HG03095 (cell line): ENCODE data around the gene LSS.
"Not testable (repeated sequence)": the region's sequence is repeated elsewhere in the genome, so short reads cannot be mapped to it uniquely, and the experiment has no call there.

Experiments used
- ATAC-seq: cut with Tn5 transposase; IDR thresholded peaks from one replicate; pipeline ENCODE4 v1.9.1; 2021; ENCODE audit warnings: moderate library complexity; ENCODE audit not compliant: unreplicated experiment

LSS gene

DNA sequence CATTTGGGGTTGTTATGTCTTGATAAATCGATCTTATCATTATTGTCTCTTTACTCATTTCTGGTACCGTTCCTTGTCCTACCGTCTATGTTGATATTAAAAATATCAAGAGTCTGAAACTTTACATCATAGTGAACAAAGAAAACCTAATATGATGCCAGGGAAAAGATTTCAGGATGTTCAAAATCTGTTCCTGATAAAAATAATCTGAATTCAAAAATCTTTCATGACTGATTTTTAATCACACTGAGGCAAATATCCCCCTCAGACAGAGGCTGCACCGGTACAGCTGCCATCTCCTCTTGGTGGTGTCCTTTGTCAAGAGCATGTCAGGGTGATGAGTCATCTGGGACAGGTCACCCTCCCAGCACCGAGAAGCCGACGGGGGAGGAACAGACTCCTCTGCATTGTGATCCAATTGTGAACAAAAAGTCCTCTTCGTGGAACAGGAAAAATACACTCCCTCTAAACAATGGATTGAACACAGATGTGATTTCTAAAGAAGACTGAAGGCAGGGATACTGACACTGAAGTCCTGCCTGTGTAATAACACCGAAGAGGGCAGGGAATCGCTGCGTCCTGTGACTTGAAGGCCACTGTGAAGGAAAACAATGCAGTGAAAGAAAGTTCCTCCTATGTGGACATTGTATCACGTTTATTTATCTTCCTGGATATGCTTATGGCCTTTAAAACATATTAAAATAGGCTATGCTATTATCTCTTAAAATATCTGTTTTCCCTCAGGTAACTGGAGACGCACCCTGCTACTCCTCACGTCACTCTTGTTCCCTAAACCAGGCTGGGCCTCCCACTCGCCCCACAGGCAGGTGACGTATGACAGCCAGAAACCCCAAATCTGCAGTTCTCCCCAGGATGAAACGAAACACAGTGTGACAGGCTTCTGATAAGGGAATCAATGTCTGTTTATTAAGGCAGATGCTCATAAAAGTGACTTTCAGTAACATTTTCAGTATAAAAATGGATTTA is 40.1 kb downstream of the LSS start:
- ATAC-seq = no peak

DNA sequence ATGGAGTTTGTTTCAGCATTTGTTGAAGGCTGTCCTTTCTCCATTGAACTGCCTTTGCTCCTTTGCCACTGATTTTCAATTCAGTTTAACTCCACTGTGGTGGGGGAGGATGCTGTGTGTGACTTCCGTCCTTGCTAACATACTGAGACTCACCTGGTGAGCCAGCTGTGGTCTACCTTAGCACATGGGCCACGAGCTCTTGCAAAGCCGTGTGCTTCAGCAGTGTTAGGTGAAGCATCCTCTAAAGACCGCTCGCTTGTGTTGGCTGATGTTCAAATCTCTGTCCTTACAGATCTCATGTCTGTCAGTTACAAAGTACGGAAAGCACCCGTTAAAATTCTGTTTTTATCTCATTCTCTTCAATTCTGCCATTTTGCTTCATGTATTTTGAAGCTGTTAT is 40.8 kb downstream of the LSS start:
- no peak for ATAC-seq

DNA sequence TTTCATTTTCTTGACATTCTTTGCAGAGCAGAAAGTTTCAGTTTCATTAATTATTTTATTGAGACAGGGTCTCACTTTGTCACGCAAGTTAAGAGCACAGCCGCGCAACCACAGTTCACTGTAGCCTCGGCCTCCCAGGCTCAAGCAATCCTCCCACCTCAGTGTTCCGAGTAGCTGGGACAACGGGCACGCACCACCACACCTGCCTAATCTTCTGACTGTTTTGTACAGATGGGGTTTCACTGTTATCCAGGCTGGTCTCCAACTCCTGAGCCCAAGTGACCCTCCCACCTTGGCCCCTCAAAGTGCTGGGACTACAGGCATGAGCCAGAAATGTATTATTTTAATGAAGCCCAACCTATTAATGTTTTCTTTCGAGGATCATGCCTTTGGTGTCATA is 41.3 kb downstream of the LSS start:
- ATAC-seq = no peak

DNA sequence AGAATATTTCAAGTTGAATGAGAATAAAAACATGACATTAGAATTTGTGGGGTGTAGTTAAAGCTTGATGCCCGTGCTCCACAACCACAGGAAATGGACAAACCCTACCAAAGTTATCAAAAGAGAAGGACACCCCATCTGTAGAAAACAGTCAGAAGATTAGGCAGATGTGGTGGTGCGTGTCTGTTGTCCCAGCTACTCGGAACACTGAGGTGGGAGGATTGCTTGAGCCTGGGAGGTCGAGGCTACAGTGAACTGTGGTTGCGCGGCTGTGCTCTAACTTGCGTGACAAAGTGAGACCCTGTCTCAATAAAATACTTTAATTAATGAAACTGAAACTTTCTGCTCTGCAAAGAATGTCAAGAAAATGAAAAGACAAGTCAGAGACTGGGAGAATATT is 42.9 kb downstream of the LSS start:
- no peak for ATAC-seq

GRCh38 chr21:46184625-46185555 is 43.7 kb downstream of the LSS start:
- ATAC-seq = peak; percentile 50

DNA sequence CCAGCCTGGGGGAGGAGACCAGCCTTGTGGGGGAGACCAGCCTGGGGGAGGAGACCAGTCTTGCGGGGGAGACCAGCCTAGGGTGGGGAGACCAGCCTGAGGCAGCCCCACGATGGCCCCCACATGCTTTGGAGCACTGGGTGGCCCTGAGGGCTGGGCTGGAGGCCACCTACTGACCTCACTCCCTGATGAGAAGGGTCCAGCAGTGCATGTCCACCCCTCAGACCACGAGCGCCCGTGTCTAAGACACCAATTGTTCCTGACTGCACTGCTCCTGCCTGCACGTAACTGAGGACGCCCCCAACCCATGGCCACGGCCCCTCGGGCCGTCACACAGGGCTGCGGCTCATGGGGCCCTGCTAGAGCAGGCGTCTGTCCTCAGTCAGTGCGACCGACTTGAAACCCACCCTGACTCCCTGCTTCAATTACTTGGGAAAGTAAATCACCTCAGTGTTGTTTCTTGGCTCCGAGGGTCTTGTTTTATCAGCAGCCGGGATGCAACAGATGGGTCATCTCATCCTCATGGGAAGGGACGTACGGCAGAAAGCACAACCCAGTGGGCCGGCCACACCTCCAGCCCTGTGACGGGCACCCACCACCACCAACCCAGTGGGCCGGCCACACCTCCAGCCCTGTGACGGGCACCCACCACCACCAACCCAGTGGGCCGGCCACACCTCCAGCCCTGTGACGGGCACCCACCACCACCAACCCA is 44.5 kb downstream of the LSS start, which contains the start of gene SPATC1L:
TSS of gene SPATC1L (minus strand) at position 550 of the 715 bp plus-strand sequence. CDS start 1,643 bp downstream, outside the sequence.
- ATAC-seq = peak; percentile 59

- ATAC-seq = not testable (repeated sequence)
Observed at GRCh38 chr21:46183337-46183909, 45.2 kb downstream of the LSS start.

GRCh38 chr21:46182548-46183336 is 45.8 kb downstream of the LSS start:
- ATAC-seq = no peak

DNA sequence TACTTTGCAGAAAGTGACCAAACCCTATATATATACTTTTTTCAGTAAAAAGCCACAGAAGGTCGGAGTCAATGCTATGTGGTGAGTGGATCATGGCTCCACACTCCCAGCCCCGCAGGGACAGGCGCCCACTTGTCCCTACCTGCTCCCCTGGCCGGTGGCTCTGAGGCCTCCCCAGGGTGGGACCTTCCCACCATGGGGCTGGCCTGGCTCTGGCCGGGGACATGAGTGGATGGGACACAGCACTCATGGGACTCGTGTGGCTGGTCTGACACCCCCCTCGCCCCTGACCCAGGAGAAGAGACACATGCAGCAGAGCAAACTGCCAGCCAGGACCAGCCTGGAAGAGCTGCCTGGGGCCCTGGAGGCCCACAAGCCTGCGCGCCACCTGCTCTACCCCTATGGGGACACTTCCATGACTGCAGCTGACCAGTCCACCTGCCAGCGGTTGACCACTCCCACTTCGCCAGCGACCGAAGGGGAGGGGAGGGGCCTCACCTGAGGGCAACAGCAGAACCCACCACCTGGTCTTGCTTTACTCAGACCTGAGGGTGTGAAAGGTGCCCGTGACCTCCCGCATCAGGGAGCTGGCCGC is 46.5 kb downstream of the LSS start:
- ATAC-seq = no peak

- no peak for ATAC-seq
Observed at GRCh38 chr21:46181436-46181835, 47.1 kb downstream of the LSS start.

- no peak for ATAC-seq
Observed at GRCh38 chr21:46180778-46181391, 47.7 kb downstream of the LSS start.

DNA sequence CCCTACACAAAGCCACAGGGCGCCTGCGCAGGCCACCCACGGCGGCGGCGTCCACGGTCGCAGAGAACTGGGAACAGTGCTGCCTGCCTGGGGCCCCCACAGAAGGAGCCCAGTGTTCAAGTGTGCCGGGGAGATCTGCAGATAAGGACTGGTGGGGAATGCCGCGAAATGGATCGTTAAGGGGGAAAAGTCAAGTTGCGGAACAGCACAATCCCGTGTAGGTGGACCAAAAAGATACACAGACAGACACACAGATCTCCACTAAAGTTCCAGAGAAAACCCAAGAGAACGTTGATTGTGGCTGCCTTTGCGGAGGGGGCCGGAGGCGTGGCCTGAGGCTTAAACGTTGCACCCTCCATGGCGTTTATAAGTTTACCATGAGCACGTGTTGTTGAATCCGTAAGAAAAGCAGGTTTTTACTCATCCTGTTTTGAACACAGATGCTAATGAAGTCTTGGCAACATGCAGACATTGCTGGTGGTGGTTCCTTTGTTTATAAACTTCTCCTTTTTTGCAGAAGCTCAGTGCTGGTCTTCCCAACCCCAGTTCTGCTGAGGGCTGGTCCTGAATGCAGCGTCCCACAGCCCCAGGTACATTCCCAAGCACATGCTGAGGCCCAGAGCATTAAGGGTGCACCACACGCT is 48.4 kb downstream of the LSS start:
- no peak for ATAC-seq

GRCh38 chr21:46179708-46180078 is 48.9 kb downstream of the LSS start:
- no peak for ATAC-seq

GRCh38 chr21:46178961-46179360 is 49.6 kb downstream of the LSS start:
- ATAC-seq = no peak

DNA sequence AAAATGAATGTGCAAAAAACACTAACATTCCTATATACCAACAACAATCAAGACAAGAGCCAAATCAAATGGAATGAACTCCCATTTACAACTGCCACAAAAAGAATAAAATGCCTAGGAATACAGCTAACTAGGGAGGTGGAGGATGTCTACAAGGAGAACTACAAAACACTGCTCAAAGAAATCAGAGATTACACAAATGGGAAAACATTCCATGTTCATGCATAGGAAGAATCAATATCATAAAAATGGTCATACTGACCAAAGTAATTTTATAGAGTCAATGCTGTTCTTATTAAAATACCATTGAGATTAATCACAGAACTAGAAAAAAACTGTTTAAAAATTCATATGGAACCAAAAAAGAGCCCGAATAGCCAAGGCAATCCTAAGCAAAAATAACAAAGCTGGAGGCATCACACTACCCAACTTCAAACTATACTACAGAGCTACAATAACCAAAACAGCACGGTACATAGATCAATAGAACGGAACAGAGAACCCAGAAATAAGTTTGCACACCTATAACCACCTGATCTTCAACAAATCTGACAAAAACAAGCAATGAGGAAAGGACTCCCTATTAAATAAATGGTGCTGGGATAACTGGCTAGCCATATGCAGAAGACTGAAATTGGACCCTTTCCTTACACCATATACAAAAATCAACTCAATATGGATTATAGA is 52.0 kb downstream of the LSS start:
- ATAC-seq = not testable (repeated sequence)

DNA sequence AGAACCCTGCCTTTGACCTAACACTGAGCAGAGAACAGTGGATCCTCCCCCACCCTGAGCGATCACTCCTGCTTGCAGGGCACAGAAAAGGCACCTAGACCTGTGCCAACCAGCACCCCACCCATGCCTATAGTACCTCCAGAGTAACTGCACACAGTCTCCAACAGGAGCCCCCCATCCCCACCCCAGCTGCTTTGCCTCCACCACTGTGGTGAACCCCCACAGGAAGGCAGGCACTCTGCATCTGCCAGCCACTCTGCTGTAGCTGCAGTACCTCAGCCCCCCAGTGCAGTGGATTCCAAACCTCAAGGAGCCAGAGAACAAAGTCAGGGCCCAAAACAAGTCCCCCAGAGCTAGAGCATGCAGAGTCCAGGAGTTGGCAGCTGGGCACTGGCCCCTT is 55.0 kb downstream of the LSS start:
- ATAC-seq = no peak

DNA sequence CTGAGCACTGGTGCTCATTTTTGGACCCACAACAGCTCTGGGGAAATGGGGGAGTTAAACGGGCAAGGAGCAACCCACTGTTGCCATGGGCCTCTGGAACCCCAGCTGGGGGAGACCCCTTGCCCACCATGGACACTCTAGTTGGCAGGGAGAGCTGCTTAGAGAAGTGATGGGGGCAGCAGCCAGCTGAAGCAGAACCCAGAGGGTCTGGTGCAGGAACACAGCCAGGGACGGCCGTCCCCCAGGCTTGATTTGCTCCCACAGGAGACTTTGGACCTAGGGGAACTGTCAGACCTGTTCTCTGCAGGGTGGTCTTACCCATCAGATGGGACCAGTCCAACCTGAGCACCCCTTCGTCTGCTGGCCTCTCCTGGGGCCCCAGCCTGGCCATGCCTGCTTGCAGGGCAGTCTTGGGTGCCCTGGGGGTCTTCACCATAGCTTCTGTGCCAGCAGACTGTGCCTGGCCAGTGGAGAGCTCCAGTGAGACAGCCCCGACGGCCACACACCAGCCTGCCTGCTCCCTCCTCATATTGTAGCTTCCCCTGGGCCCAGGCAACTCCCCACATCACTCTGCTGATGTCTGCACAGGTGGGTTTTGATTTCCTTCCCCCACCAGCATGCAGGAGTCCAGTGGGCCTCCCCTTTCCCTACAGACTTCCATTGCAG is 55.6 kb downstream of the LSS start:
- no peak for ATAC-seq
